Right ventricle myocardium inferior (tissue), 1 donor: ENCODE data around the gene CCND2. TPM values are rescaled to one million over a fixed set of nuclear protein-coding genes. Genes with fewer than 3 reads are reported as not detected.

Source experiments
- ATAC-seq: fragments of 200-7000 bp; cut with Tn5 transposase; one replicate; pipeline ENCODE4 v1.9.1; 2020; ENCODE audit warnings: mild to moderate bottlenecking, moderate library complexity
- DNase-seq: peaks from one replicate; pipeline ENCODE4 v3.0.0; 2021; ENCODE audit errors: missing footprints
- intact Hi-C: fragments of 100-400 bp; cut with DNase I; formaldehyde crosslinking; loops from one replicate; pipeline ENCODE4 v1.11.0; 2022
- total RNA-seq: library from RNA; stranded (reverse); fragmentation: NEBNext Ultra II Directional; extraction: Animal tissue kit (Norgen Biotek cat#: 25700); gene quantifications from one replicate; pipeline ENCODE4 v1.2.1, GENCODE V29; 2021
- donor health status: DM: no; HTN: yes; CAD: no; lungs with severe emphysema.

Gene CCND2
- total RNA-seq, 1 donor from 2014 or later = 214 TPM

DNA sequence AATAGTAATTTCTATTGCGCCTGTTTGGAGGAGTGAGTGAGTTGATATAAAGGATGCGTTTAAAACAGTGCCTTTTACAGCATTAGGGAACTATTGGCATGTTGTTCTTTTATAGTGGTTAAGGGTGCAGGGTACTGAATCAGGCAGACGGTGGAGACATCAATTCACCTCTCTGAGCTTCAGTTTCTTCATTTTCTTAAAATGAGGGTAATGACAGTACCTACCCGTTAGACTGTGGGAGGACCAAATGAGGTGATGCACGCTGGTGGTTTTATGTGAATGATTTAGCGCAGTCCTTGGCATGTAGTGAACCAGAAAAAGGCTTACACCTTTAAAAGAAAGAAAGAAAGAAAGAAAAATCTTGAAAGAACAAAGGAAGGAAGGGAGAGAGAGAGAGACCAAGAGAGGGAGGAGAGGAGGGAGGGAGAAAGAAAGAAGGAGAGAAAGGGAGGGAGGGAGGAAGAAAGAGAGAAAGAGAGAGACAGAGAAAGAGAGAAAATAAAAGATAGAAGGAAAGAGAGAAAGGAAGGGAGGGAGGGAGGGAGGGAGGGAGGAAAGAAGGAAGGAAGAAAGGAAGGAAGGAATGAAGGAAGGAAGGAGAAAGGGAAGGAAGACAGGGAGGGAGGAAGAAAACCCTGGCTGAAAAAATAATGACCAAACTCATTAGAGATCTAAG lies 22.2 kb upstream of the CCND2 start:
- ATAC-seq = no peak
- intact Hi-C loops = loop anchor here (5.0 kb wide), 1 partner anchor 149 kb away; no protein-coding TSS in a partner anchor
- no peak for DNase-seq

DNA sequence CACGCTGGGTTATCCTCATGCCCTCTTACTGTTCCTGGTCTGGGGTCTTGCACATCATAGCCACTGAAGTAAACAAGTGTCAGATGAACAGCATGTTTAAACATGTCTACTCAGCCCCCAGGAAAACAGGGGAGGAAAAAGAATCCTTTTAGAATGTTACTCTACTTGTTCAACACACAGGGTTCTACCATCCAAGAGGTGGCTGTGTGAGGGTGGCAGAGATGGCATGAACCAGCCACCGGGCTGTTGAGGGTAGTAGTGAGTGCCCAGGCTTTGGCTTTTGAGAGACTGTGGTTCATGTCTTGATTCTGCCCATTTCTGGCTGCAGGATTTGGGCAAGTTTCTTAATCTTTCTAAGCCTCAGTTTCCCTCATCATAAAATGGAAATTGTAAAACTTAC lies 21.6 kb upstream of the CCND2 start:
- no peak for DNase-seq
- no peak for ATAC-seq
- intact Hi-C loops = loop anchor here (5.0 kb wide), 1 partner anchor 150 kb away; no protein-coding TSS in a partner anchor

DNA sequence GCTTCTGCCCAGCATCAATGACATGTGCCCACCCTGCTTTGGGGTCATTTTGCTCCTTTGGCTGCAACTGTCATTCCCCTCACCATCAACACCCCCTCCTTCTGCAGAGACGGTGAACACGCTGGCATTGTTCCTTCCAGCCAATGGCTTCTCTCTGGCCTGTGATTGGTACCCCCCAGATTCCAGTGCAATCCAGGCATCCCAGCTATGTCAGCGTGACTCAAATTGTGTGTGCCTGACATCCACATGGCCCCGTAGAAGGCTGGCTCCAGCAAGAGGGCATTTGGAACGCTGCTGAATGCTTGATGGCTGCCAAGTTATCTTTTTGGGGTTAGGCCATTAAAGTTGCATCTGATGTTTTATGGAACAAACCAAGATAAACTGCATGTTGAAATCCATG lies 21.0 kb upstream of the CCND2 start:
- DNase-seq = no peak
- intact Hi-C loops = loop anchor here (5.0 kb wide), 1 partner anchor 150 kb away; no protein-coding TSS in a partner anchor
- peak; percentile 90 for ATAC-seq

DNA sequence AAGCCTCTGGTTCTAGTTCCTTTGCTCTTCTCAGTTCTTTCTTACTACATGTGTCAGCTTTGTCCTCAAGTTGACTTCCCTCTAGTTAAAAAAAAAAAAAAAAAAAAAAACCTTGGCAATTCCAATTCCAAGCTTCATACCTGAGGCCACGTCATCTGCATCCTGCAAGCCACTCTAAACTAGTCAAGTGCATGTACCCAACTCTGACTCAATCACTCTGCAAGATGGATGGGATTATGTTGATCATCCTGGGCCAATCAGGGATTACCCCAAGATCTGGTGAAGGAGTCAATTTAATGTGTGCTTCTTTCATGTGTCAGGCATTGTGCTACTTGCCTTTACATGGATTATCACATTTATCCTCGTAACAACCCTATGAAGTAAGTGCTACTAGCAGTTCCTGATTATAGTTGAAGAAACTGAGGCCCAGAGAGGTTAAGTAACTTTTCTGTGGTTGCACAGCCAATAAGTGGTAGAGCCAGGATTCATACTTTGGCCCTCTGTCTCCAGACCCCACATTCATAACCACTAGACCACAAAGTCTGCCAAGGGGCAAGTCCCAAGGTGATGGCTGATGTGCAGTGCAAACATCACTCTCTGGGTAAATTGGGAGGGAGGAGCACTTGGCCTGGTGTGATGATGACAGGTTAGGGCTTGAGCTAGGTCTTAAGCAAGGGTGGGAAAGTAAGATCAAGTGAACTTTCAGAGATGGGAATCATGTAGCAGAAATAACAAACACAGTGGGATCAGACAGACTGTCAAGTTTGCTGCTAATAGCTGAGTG lies 17.3 kb upstream of the CCND2 start:
- no peak for DNase-seq
- intact Hi-C loops = no loop called here
- no peak for ATAC-seq

DNA sequence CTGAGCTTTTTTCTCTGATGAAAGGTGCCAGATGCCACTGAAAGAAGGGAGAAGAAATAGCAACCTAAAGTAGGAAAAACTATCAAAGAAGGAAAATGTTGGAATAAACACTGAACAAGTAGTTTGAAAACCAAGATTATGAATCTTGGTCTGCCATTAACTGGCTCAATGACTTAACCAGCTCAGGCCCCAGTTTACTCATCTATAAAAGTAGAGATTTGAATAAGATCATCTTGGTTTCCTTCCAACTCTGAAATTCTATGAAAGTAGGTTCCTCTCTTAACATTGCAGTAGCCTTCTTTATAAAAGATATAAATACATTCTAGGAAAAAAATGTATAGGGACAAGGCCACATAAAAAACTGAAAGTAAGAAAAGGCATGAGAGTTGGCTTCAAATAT lies 16.1 kb upstream of the CCND2 start:
- DNase-seq = no peak
- intact Hi-C loops = no loop called here

DNA sequence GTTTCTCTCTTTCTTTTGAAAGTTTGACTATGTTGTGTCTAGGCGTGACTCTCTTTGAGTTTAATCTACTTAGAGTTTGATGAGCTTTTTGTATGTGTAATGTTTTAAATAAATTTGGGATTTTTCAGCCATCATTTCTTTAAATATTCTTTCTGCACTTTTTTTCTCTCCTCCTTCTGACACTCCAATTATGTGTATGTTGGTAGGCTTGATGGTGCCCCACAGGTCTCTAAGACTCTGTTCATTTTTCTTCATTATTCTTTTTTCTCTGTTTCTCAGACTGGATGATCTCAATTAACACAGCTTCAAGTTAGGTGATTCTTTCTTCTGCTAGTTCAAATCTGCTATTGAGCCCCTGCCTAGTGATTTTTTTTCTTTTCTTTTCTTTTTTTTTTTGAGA lies 14.5 kb upstream of the CCND2 start:
- DNase-seq = no peak
- ATAC-seq = no peak
- intact Hi-C loops = no loop called here

More for the DNA sequence above, 16.1 kb upstream of the CCND2 start:
- ATAC-seq = no peak

DNA sequence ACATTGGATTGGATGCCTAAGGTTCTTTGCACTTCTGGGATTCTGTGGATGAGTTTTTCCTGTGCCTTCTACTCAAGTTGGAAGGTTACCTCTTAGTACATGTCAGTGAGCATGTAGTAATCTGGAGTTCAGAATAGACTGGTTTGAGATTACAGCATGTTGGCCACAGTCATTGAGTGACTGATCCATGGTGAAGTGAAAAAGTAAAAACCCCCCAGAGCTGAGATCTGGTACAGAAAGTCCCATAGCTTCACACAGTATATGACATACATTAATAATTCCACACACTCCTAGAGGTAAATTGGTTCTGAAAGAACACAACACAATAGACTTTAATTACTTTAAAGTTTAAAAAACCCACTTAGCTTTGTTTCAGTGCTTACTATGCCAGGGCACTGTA lies 11.9 kb upstream of the CCND2 start:
- ATAC-seq (no peak), DNase-seq (no peak)
- intact Hi-C loops = loop anchor here (10.0 kb wide), 1 partner anchor 97 kb away; no protein-coding TSS in a partner anchor

DNA sequence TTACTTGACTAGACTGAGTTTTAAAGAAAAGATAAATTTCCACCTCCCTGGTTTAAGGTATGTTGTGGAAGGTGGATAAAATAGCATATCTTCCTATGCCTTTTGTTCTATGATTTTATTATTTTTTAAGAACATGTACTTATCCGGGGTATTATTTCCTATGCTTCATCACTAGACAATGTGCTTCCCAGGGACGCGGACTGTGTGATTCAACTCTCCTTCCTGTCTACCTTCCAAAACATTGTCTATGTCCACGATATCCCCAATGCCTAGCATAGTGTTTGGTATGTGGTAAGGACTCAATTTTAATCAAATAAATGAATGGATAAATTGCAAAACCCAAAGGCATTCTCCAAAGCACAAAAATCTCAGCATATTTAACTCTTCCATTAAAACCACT lies 8.3 kb upstream of the CCND2 start:
- intact Hi-C loops = loop anchor here (10.0 kb wide), 1 partner anchor 100 kb away; no protein-coding TSS in a partner anchor
- DNase-seq = no peak
- no peak for ATAC-seq

DNA sequence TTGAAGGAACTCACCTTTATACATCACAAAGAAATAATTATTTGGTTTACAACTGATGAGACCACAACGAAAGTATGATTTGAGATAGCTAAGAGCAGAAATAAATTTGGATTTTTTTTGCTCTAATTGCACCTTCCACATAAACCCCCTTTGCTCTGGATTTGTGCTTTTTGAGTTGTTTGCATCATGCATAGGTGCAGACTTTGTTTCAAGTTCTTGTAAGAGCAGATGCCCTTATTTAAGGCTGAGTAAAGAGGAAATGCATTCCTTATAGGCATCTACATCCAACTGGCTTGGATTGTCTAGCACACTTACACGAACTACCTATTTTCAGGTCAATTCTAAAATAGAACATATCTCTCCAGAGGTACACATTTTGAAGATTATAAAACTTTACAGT lies 6.6 kb upstream of the CCND2 start:
- DNase-seq (no peak), ATAC-seq (no peak)
- intact Hi-C loops = loop anchor here (10.0 kb wide), 1 partner anchor 102 kb away; no protein-coding TSS in a partner anchor

DNA sequence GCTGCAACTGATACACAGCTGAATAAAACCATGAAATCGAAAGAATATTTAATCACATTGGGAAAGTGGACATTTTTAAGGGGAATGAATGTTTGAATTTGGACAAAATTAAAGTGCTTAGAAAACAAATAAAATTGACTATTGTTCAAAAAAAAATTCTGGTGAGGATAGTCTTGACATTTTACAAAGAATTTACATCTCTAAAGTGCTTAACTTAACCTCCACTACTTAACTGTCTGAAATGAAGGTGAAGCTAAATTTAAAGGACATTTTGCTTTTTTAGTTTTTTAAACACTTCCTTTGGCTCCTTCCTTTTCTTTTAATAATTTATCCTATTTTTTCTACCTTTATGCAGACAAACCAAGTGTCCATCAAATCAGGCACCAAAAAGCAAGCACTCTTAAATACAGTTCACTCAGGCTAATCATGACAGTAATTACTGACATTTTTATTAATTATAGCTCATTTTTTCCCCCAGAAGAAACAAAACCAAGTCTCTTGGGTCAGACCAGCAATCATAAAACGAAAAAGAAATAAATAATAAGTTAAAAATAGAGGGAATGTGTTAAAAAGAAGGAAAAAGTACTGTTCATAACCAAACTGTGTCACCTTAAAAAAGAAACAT lies 5.7 kb upstream of the CCND2 start:
- ATAC-seq (no peak), DNase-seq (no peak)
- intact Hi-C loops = loop anchor here (10.0 kb wide), 1 partner anchor 103 kb away; no protein-coding TSS in a partner anchor

DNA sequence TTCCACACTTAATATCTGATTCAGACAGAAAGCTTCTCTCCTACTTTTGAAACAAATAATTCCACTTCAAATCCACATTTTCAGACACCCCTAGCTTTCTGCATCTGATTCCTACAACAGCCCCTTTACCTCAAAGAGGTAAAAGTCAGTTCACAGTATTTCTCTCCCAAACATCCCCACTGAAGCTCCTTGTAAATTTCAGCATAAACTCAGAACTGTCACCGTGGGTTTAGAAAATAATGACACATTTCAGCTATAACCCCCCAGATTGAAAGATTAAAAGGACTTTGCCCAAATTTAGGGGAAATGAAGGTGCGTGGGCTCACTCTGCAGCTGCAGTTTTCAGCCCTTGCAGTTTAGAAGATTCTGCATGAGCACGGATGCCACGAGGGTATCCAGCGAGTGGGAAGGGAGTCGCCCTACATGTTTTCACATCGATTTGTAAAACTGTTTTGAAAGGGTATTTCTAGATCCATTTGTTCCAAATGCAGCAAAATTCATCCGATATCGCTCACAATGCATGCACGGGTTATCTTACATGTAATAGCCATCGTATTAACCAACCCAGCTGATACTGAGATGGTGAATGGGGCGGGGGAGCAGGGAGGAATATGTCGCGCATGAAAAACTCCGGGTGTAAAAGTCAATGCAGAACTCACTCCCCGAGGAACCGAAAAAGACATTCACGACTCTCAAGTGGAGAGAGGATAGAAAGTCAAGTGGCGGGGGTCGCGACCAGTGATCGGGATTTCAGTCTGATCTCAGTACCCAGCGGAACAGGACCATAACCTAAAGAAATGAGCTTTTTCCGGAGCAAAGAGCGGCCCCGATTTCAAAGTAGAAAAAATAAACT lies 5.0 kb upstream of the CCND2 start:
- ATAC-seq = no peak
- intact Hi-C loops = loop anchor here (10.0 kb wide), 1 partner anchor 104 kb away; no protein-coding TSS in a partner anchor
- no peak for DNase-seq

DNA sequence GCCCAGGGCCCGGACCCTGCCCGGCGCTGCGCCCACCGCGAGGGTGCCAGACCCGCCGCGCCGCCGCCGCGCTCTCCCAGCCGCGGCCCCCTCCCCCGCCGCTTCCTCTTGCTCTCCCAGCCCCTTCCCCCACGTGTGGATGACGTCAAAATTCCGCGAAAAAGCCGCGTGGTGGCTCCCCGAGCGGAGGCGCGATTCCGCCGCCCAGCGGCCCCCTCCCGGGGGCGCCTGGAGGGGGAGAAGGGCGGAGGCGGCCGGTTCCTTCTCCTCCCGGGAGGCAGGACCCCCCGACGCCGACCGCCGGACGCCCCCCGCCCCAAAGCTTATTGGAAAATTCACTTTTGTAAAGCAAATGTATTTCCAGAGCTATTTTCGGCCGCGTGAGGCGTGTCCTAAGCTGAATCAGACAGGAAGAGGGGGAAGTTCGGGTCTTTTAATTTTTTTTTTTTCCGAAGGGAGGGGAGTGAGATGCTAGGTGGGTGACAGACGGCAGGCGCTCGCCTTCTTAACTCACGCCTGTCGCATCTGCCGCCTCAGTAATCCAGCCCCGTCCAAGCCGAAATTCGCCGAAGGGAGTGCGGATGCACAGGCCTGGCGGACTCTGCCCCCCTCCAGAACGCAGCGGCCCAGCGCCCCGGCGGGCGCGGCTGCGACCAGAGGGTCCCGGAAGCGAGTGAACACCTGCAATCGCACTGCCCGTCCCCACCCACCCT lies 4.1 kb upstream of the CCND2 start:
- peak; percentile 45 for ATAC-seq
- peak; percentile 93 for DNase-seq
- intact Hi-C loops = loop anchor here (10.0 kb wide), 1 partner anchor 105 kb away; no protein-coding TSS in a partner anchor

DNA sequence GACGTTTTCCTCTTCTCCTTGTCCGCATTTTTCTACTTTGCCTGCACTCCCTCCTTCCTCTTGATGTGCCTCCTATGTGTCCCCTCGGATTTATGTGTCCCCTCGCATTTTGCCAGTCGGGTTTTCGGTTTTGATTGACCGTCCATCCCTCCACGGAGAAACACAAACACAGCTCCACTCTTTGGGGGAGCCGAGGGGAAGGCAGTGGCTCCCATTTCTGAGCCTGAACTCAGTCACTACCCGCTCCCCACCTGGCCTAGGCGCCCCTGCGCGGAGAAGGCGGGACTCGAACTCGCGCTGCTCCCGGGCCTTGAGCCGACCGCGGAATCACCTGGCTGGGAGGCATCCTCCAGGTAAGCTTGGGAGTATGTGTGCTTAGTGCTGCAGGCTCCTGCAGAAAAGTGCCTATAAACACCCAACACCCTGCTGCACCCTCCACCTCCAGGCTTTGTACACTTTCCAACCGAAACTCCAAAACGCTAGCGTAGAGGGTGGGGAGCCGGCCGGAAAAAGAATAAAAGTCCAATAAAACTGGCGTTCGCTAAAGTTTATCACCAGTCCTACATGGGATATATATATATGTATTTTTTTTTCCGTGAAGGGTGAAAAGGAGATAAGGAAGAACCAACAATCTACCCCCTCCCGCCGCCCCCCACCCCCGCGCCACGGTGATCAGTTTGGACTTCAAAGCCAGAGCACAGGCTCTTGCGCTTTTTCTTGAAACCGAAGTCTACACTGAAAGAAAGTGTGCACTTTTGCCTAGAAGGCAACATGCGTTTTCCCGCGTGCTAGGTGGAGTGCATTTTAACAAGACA lies 3.3 kb upstream of the CCND2 start:
- DNase-seq (peak; percentile 62), ATAC-seq (no peak)

DNA sequence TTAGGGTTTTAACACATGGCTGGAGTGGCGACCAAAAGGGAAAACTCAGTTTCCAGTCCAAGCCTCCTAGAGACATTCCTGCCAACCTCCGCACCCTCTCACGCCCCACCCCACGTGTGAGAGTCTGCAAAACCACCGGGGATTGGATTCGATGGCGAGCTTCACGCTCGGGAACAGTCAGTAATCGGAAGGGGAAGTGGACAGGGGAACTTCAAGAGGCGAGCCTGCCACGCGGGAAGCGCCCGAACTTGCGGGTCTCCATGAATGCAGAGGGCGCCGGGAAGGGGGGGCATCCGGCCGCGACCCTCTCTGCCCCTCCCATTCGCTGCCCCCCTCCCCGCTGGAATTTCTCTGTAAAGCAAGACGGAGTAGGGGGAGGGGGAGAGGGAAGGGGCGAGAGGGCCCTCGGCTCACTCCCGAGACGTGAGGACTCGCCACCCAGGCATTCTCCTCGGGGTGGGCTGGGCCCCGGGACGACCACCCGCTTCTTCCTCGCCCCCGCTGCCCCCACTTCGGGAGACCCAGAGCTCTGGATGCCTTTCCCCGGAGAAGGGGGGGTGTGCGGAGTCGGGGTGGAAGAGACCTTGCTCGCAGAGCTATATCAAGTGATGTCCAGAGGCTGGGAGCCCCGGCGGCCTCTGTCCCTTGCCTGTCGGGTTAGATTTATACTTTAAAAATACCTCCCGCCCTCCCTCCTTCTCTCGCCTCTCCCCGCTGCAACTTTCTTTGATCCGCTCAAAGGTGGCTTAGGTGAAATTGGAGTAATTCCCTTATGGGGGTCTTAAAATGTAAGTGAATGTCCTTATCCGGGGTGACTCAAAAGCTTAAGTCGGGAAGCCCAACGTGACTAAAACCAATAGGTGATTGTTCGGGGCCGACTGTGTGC lies 2.5 kb upstream of the CCND2 start:
- intact Hi-C loops = loop anchor here (5.0 kb wide), 1 partner anchor 239 kb away; no protein-coding TSS in a partner anchor
- ATAC-seq (no peak), DNase-seq (peak; percentile 85)

More for the DNA sequence above, 3.3 kb upstream of the CCND2 start:
- intact Hi-C loops = loop anchor here (5.0 kb wide), 1 partner anchor 238 kb away; no protein-coding TSS in a partner anchor

DNA sequence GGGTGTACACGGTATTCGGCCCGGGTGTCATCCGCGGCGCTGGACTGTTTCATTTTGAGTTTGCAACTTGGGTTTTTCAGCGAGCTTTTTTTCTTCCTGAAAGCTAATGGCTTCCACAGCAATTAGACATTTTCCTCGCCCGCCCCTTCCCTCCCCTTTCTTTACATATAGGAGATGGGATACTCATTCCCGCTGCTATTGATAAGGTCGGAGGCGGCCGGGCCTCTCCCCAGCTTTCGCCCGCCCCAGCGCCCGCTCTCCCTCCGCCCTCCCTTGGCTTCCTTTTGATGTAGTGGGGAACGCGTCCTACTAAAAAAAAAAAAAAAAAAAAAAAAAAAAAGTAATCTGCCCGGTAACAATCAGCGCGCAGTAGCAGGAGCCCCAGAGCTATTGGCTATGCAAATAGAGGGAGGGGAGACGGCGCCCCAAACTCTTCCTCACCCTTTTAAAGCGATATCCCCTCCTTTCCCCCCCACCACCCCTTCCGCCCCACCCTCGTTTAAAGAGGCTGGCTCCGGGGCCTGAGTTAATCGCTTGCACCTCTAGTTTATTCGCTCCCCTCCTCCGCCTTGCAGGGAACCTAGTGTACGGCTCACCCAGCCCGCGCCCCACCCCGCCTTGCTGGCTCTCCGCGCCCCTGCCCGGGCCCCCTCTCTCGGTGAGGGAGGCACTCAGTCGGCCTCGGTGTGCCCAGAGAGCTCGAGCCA lies 1.7 kb upstream of the CCND2 start:
- peak; percentile 57 for ATAC-seq
- DNase-seq = peak; percentile 89
- intact Hi-C loops = loop anchor here (2.0 to 5.0 kb wide), 2 partner anchors 165 to 240 kb away; no protein-coding TSS in a partner anchor
